Vagina (tissue), 2 donors: ENCODE measurements around the gene SGIP1. TPM values are rescaled to one million over a fixed set of nuclear protein-coding genes. Genes with fewer than 3 reads are reported as not detected.

Experiments
- DNase-seq, 2 donors: peaks; one replicate each; pipeline ENCODE4 v3.0.0-alpha.2; 2017; ENCODE audit errors: extremely low spot score in 2 of 2
- H3K27ac ChIP-seq: fragments of 200-600 bp; sonication (generic); one replicate; pipeline ENCODE4 v1.5.1; 2019
- H3K27me3 ChIP-seq: fragments of 200-600 bp; sonication (generic); one replicate; pipeline ENCODE4 v1.5.1; 2019
- H3K36me3 ChIP-seq, 2 donors: fragments of 200-600 bp; sonication (generic); one replicate each; pipeline ENCODE4 v1.5.1; 2017 to 2019
- H3K4me1 ChIP-seq: fragments of 200-600 bp; sonication (generic); one replicate; pipeline ENCODE4 v1.5.1; 2019
- H3K4me3 ChIP-seq, 2 donors: fragments of 200-600 bp; sonication (generic); 1 replicate in 1 of 2; 2 replicates in 1 of 2; pipeline ENCODE4 v1.5.1; 2016 to 2019
- H3K9me3 ChIP-seq: fragments of 200-600 bp; sonication (generic); one replicate; pipeline ENCODE4 v1.5.1; 2019
- CTCF ChIP-seq, 3 experiments: fragments of 450-650 bp in 2 of 3; fragments of 200-600 bp in 1 of 3; sonication (generic) in 1 of 3; IDR thresholded peaks; one replicate each; pipeline ENCODE4 v1.5.1; 2017 to 2019; ENCODE audit warnings: antibody characterized with exemption in 3 of 3, mild to moderate bottlenecking in 2 of 3, moderate library complexity in 2 of 3
- POLR2A ChIP-seq, 2 donors: fragments of 450-650 bp; IDR thresholded peaks; one replicate each; pipeline ENCODE4 v1.6.1; 2017; ENCODE audit warnings: antibody characterized with exemption in 2 of 2, mild to moderate bottlenecking in 2 of 2, moderate library complexity in 2 of 2
- POLR2AphosphoS5 ChIP-seq, 2 donors: sonication (generic); formaldehyde crosslinking; IDR thresholded peaks; one replicate each; pipeline ENCODE4 v1.9.0; 2017; ENCODE audit warnings: antibody characterized with exemption in 2 of 2, mild to moderate bottlenecking in 2 of 2, low read depth in 1 of 2; ENCODE audit not compliant: insufficient read depth in 1 of 2
- intact Hi-C: fragments of 100-400 bp; cut with DNase I; formaldehyde crosslinking; loops from one replicate; pipeline ENCODE4 v1.15.1; 2023
- total RNA-seq: library from RNA; depleted of rRNA; stranded (reverse); fragments of >200 nt; gene quantifications from one replicate; pipeline ENCODE4 v1.2.3, GENCODE V29; 2016

The SGIP1 gene
- total RNA-seq, 1 donor from 2014 or later, result 14.0 TPM

GRCh38 chr1:66571789-66572188, 37.8 kb downstream of the SGIP1 start:
- no peak overlapping the region for H3K4me3 ChIP-seq
- H3K36me3 ChIP-seq, result no peaks in the 10 kb centered on the region
- TF ChIP-seq POLR2A (IDR thresholded peaks at IDR 0.05), result no peak
- no peak for TF ChIP-seq POLR2AphosphoS5 (IDR thresholded peaks at IDR 0.05; ENCODE audit: insufficient read depth in 1 of 2, low read depth in 1 of 2)
- no peak for TF ChIP-seq CTCF (IDR thresholded peaks at IDR 0.05)
- DNase-seq, result no peak
- H3K9me3 ChIP-seq, result no peaks in the 10 kb centered on the region
- intact Hi-C loops, result no loop called here
- H3K4me1 ChIP-seq, result peaks cover 10% of the 10 kb centered on the region
- no peaks in the 10 kb centered on the region for H3K27me3 ChIP-seq
- H3K27ac ChIP-seq, result no peak overlapping the region

- no peaks in the 10 kb centered on the region for H3K27me3 ChIP-seq
- no peaks in the 10 kb centered on the region for H3K36me3 ChIP-seq
- no peaks in the 10 kb centered on the region for H3K9me3 ChIP-seq
- no peak overlapping the region for H3K4me3 ChIP-seq
- TF ChIP-seq POLR2AphosphoS5 (IDR thresholded peaks at IDR 0.05; ENCODE audit: insufficient read depth in 1 of 2, low read depth in 1 of 2), result peak in 1 of 2 donors; percentile 31
- no peak for TF ChIP-seq POLR2A (IDR thresholded peaks at IDR 0.05)
- intact Hi-C loops, result no loop called here
- no peak overlapping the region for H3K27ac ChIP-seq
- no peak for DNase-seq
- H3K4me1 ChIP-seq, result peaks cover 13% of the 10 kb centered on the region
These were observed 41.8 kb downstream of the SGIP1 start for GRCh38 chr1:66575739-66576138.

- no peak overlapping the region for H3K4me3 ChIP-seq
- TF ChIP-seq POLR2A (IDR thresholded peaks at IDR 0.05), result no peak
- no peaks in the 10 kb centered on the region for H3K36me3 ChIP-seq
- no peaks in the 10 kb centered on the region for H3K9me3 ChIP-seq
- peaks cover 13% of the 10 kb centered on the region for H3K4me1 ChIP-seq
- no peaks in the 10 kb centered on the region for H3K27me3 ChIP-seq
- DNase-seq, result no peak
- no peak overlapping the region for H3K27ac ChIP-seq
- intact Hi-C loops, result no loop called here
These were observed 42.7 kb downstream of the SGIP1 start for GRCh38 chr1:66576645-66577044.

- Histone ChIP-seq H3K27me3 (no peaks in the 10 kb centered on the region), H3K4me3 (no peak overlapping the region), H3K36me3 (no peaks in the 10 kb centered on the region), H3K27ac (no peak overlapping the region), H3K9me3 (no peaks in the 10 kb centered on the region), H3K4me1 (peaks cover 13% of the 10 kb centered on the region)
- no peak for TF ChIP-seq POLR2A (IDR thresholded peaks at IDR 0.05)
- TF ChIP-seq CTCF (IDR thresholded peaks at IDR 0.05), result no peak
- no peak for TF ChIP-seq POLR2AphosphoS5 (IDR thresholded peaks at IDR 0.05; ENCODE audit: insufficient read depth in 1 of 2, low read depth in 1 of 2)
- intact Hi-C loops, result no loop called here
- DNase-seq, result no peak
These were observed 44.9 kb downstream of the SGIP1 start for GRCh38 chr1:66578841-66579240.

GRCh38 chr1:66580081-66580480, 46.1 kb downstream of the SGIP1 start:
- intact Hi-C loops, result no loop called here
- no peak for DNase-seq
- H3K4me3 ChIP-seq, result no peak overlapping the region
- peaks cover 20% of the 10 kb centered on the region for H3K4me1 ChIP-seq
- no peaks in the 10 kb centered on the region for H3K9me3 ChIP-seq
- TF ChIP-seq CTCF (IDR thresholded peaks at IDR 0.05), result no peak
- TF ChIP-seq POLR2AphosphoS5 (IDR thresholded peaks at IDR 0.05; ENCODE audit: insufficient read depth in 1 of 2, low read depth in 1 of 2), result no peak
- TF ChIP-seq POLR2A (IDR thresholded peaks at IDR 0.05), result no peak
- H3K27ac ChIP-seq, result no peak overlapping the region
- no peaks in the 10 kb centered on the region for H3K36me3 ChIP-seq
- H3K27me3 ChIP-seq, result no peaks in the 10 kb centered on the region

- H3K4me1 ChIP-seq, result peaks cover 12% of the 10 kb centered on the region
- DNase-seq, result no peak
- H3K36me3 ChIP-seq, result no peaks in the 10 kb centered on the region
- H3K27me3 ChIP-seq, result no peaks in the 10 kb centered on the region
- H3K4me3 ChIP-seq, result no peak overlapping the region
- intact Hi-C loops, result no loop called here
- H3K9me3 ChIP-seq, result no peaks in the 10 kb centered on the region
- no peak overlapping the region for H3K27ac ChIP-seq
- TF ChIP-seq POLR2AphosphoS5 (IDR thresholded peaks at IDR 0.05; ENCODE audit: insufficient read depth in 1 of 2, low read depth in 1 of 2), result no peak
- no peak for TF ChIP-seq CTCF (IDR thresholded peaks at IDR 0.05)
- TF ChIP-seq POLR2A (IDR thresholded peaks at IDR 0.05), result no peak
These were observed 49.1 kb downstream of the SGIP1 start for GRCh38 chr1:66583021-66583420.
